GM23248 (cell line): Measurements from ENCODE around the gene PDZRN4. TPM values are rescaled to one million over a fixed set of nuclear protein-coding genes. Genes with fewer than 3 reads are reported as not detected.

Experiments
- DNase-seq: peaks from one replicate; pipeline ENCODE4 v3.0.0-alpha.2; 2015
- H2AFZ ChIP-seq: fragments of 200-600 bp; sonication (generic); 2 replicates; pipeline ENCODE4 v1.6.1; 2016; ENCODE audit warnings: antibody characterized with exemption
- H3F3A ChIP-seq: fragments of 200-600 bp; sonication (generic); 2 replicates; pipeline ENCODE4 v1.6.1; 2016; ENCODE audit warnings: mild to moderate bottlenecking, antibody characterized with exemption, mixed run types; ENCODE audit not compliant: insufficient read depth
- H3K27ac ChIP-seq: fragments of 200-600 bp; sonication (generic); 2 replicates; pipeline ENCODE4 v1.5.1; 2016; ENCODE audit warnings: mild to moderate bottlenecking
- H3K27me3 ChIP-seq: fragments of 200-600 bp; sonication (generic); replicated peaks from 2 replicates; pipeline ENCODE4 v1.6.1; 2016; ENCODE audit warnings: mild to moderate bottlenecking; ENCODE audit not compliant: insufficient read depth
- H3K36me3 ChIP-seq: fragments of 200-600 bp; sonication (generic); 2 replicates; pipeline ENCODE4 v1.6.1; 2016; ENCODE audit warnings: low read depth, mild to moderate bottlenecking
- H3K4me1 ChIP-seq: fragments of 200-600 bp; sonication (generic); 2 replicates; pipeline ENCODE4 v1.6.1; 2016; ENCODE audit warnings: mild to moderate bottlenecking; ENCODE audit not compliant: insufficient read depth
- H3K4me2 ChIP-seq: fragments of 200-600 bp; sonication (generic); one replicate; pipeline ENCODE4 v1.6.1; 2016; ENCODE audit warnings: mild to moderate bottlenecking; ENCODE audit not compliant: unreplicated experiment
- H3K4me3 ChIP-seq: fragments of 200-600 bp; sonication (generic); 2 replicates; pipeline ENCODE4 v1.5.1; 2016; ENCODE audit warnings: mild to moderate bottlenecking
- H3K79me2 ChIP-seq: fragments of 200-600 bp; sonication (generic); 2 replicates; pipeline ENCODE4 v1.6.1; 2016; ENCODE audit warnings: mild to moderate bottlenecking; ENCODE audit not compliant: insufficient read depth
- H3K9ac ChIP-seq: fragments of 200-600 bp; sonication (generic); 2 replicates; pipeline ENCODE4 v1.6.1; 2016; ENCODE audit warnings: mild to moderate bottlenecking
- H3K9me2 ChIP-seq: fragments of 200-600 bp; sonication (generic); 2 replicates; pipeline ENCODE4 v1.6.1; 2016; ENCODE audit warnings: mixed run types, mild to moderate bottlenecking, moderate library complexity; ENCODE audit not compliant: insufficient read depth
- H3K9me3 ChIP-seq: fragments of 200-600 bp; sonication (generic); one replicate; pipeline ENCODE4 v1.6.1; 2017; ENCODE audit warnings: low read depth
- H4K20me1 ChIP-seq: fragments of 200-600 bp; sonication (generic); 2 replicates; pipeline ENCODE4 v1.6.0; 2016; ENCODE audit not compliant: insufficient read depth
- EZH2 ChIP-seq: fragments of 200-600 bp; sonication (generic); IDR thresholded peaks from 2 replicates; pipeline ENCODE4 v1.6.1; 2018; ENCODE audit warnings: antibody characterized with exemption, mild to moderate bottlenecking; ENCODE audit not compliant: insufficient read depth, poor library complexity, severe bottlenecking
- EZH2phosphoT487 ChIP-seq: fragments of 200-600 bp; sonication (generic); IDR thresholded peaks from 2 replicates; pipeline ENCODE4 v1.6.1; 2018; ENCODE audit warnings: antibody characterized with exemption, moderate library complexity, mild to moderate bottlenecking, low read depth; ENCODE audit not compliant: insufficient read depth
- WGBS, 2 experiments: methylation state at CpG; one replicate each; pipeline ENCODE4 v1.1.6; 2015 to 2017; ENCODE audit warnings: low lambda C conversion rate in 2 of 2, low coverage in 1 of 2; ENCODE audit errors: missing lambda C conversion rate in 2 of 2; 5-methylcytosine and 5-hydroxymethylcytosine counted together
- in situ Hi-C: fragments of 300-500 bp; cut with MboI; formaldehyde crosslinking; loops from 2 replicates; pipeline ENCODE4 v1.15.0; 2020
- polyA plus RNA-seq: library from polyadenylated mRNA; unstranded; fragments of >200 nt; fragmentation: Nextera tagmentation; extraction: Ambion mirVana; gene quantifications from 2 replicates; pipeline ENCODE4 v1.2.1, GENCODE V29; 2016
- total RNA-seq: library from RNA; depleted of rRNA; stranded (reverse); fragments of >200 nt; shearing (Covaris generic); gene quantifications from 2 replicates; pipeline ENCODE4 v1.2.3, GENCODE V29; 2014

The PDZRN4 gene
- total and polyA plus RNA-seq, 2 experiments from 2014 or later, result not detected

DNA sequence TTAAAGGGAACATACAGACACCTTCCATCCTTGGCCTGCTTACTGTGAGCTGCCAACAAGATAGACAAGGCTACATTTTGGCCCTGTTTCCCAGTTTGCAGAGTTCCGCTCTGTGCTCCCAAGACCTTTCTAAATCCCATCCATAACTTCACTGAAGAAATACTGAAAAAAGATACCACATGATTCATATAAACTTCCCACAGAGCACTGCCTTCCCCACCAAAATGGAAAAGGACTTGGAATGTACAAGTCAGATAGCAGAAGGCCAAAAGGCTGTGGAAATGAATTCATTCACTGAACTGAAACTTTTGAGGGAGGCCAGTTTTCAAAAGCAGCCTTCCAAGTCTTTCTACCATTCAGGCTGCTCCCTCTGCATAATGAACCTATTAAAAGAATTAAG lies 29.6 kb downstream of the PDZRN4 start:
- Histone ChIP-seq H3K27ac (no peak overlapping the region), H3K79me2 (no peaks in the 10 kb centered on the region), H3K4me3 (no peak overlapping the region), H3K27me3 (peaks cover 4% of the 10 kb centered on the region; the same call in 1 of the 2 replicates), H3F3A (no peaks in the 10 kb centered on the region), H2AFZ (no peak overlapping the region), H3K4me1 (no peaks in the 10 kb centered on the region), H3K9me2 (no peaks in the 10 kb centered on the region), H4K20me1 (no peaks in the 10 kb centered on the region), H3K9me3 (no peaks in the 10 kb centered on the region), H3K9ac (no peak overlapping the region), H3K4me2 (no peak overlapping the region), H3K36me3 (no peaks in the 10 kb centered on the region)
- in situ Hi-C loops, result no loop called here
- DNase-seq, result no peak
- 74 to 81% methylated on average over 1 of the region's 1 CpG for whole genome bisulfite sequencing, 2 experiments
- no peak for TF ChIP-seq EZH2phosphoT487
- no peak for TF ChIP-seq EZH2

DNA sequence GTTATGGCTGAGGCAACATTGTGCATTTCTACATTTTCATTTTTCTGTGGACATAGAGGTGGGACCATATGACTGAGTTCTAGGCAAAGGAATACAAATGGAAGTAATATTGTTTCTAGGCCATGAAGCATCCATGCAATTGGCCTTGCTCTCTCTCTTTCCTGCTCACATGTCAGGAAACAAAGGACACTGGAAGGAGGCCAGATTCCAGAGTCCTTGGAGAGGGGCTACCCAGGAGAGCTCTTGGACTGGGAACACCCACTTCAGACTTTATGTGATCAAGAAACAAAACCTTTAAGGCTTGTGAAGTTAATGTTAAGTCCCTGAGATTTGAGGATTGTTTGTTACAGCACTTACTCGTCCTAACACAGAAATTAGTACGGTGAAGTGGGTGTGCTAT lies 32.8 kb downstream of the PDZRN4 start:
- Histone ChIP-seq H3K36me3 (no peaks in the 10 kb centered on the region), H3K4me3 (no peak overlapping the region), H3K27me3 (peaks cover 4% of the 10 kb centered on the region; the same call in 1 of the 2 replicates), H4K20me1 (no peaks in the 10 kb centered on the region), H3F3A (no peaks in the 10 kb centered on the region), H2AFZ (no peak overlapping the region), H3K9me2 (no peaks in the 10 kb centered on the region), H3K79me2 (no peaks in the 10 kb centered on the region), H3K9me3 (no peaks in the 10 kb centered on the region), H3K9ac (no peak overlapping the region), H3K27ac (no peak overlapping the region), H3K4me1 (no peaks in the 10 kb centered on the region), H3K4me2 (no peak overlapping the region)
- 52 to 63% methylated on average over 2 of the region's 2 CpGs for WGBS, 2 experiments
- DNase-seq, result no peak
- TF ChIP-seq EZH2 (no peak), EZH2phosphoT487 (no peak)
- in situ Hi-C loops, result no loop called here

DNA sequence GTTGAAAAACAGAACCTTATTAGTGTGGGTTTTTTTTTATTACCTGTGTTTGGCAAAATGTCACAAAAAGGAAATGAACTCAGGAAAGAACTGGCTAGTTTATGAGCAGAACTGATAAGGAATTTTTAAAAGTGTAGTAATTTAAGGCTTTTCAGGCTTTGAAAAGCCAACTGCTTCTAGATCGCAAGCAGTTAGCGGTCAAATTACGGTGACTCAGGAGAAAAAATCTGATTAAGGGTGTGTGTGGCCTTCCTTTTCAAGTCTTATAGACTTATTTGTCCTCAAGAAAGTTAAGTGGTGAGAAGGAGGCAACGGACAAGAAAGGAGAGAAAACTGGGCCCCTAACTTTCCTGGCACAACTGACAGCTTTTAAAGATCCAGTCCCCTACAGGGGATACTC lies 33.4 kb downstream of the PDZRN4 start:
- no peaks in the 10 kb centered on the region for H3K79me2 ChIP-seq
- no peak overlapping the region for H3K9ac ChIP-seq
- no peaks in the 10 kb centered on the region for H3K9me3 ChIP-seq
- no peaks in the 10 kb centered on the region for H3K9me2 ChIP-seq
- H3K27ac ChIP-seq, result no peak overlapping the region
- H2AFZ ChIP-seq, result no peak overlapping the region
- in situ Hi-C loops, result no loop called here
- no peak overlapping the region for H3K4me3 ChIP-seq
- DNase-seq, result no peak
- no peaks in the 10 kb centered on the region for H3K4me1 ChIP-seq
- no peak for TF ChIP-seq EZH2
- TF ChIP-seq EZH2phosphoT487, result no peak
- no peak overlapping the region for H3K4me2 ChIP-seq
- no peaks in the 10 kb centered on the region for H3F3A ChIP-seq
- no peaks in the 10 kb centered on the region for H3K36me3 ChIP-seq
- whole genome bisulfite sequencing, 2 experiments, result 46 to 53% methylated on average over 4 of the region's 4 CpGs
- H4K20me1 ChIP-seq, result no peaks in the 10 kb centered on the region
- H3K27me3 ChIP-seq, result peaks cover 4% of the 10 kb centered on the region; the same call in 1 of the 2 replicates

GRCh38 chr12:41223600-41223999 lies 35.5 kb downstream of the PDZRN4 start:
- Histone ChIP-seq H3K4me2 (no peak overlapping the region), H4K20me1 (no peaks in the 10 kb centered on the region), H3K27ac (no peak overlapping the region), H3K36me3 (no peaks in the 10 kb centered on the region), H3K79me2 (no peaks in the 10 kb centered on the region), H3K4me3 (no peak overlapping the region), H3K27me3 (0 out of 2 replicates have a peak, but pooled peaks cover under 1% of the 10 kb centered on the region), H3K4me1 (no peaks in the 10 kb centered on the region), H3K9me3 (no peaks in the 10 kb centered on the region), H3F3A (no peaks in the 10 kb centered on the region), H3K9me2 (no peaks in the 10 kb centered on the region), H2AFZ (no peak overlapping the region), H3K9ac (no peak overlapping the region)
- in situ Hi-C loops, result no loop called here
- TF ChIP-seq EZH2 (no peak), EZH2phosphoT487 (no peak)
- WGBS, 2 experiments, result 38 to 52% methylated on average over 3 of the region's 3 CpGs
- DNase-seq, result no peak

DNA sequence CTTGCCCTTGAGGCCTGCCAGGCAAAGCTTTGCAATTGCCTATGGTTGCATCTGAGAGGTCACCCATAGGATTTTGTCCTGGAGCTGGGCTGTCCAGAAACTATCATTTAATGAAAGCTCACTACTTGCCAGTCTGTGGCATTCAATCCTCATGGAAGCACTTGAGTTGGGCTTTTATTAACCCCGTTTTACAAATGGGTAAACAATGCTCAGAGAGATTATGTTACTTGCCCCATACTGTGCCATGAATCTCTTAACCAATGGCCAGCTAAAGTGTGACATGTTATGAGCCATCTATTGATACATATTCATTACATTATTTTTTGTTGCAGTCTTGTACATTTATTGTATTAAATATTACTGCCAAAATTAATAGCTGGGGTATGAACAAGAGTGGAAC lies 35.9 kb downstream of the PDZRN4 start:
- Histone ChIP-seq H3F3A (no peaks in the 10 kb centered on the region), H3K4me1 (no peaks in the 10 kb centered on the region), H3K4me2 (no peak overlapping the region), H3K36me3 (no peaks in the 10 kb centered on the region), H3K27me3 (no peaks in the 10 kb centered on the region), H3K27ac (no peak overlapping the region), H3K9ac (no peak overlapping the region), H3K9me3 (no peaks in the 10 kb centered on the region), H3K9me2 (no peaks in the 10 kb centered on the region), H2AFZ (no peak overlapping the region), H4K20me1 (no peaks in the 10 kb centered on the region), H3K79me2 (no peaks in the 10 kb centered on the region), H3K4me3 (no peak overlapping the region)
- 0 to 9% methylated on average over 1 of the region's 1 CpG for WGBS, 2 experiments
- no peak for DNase-seq
- TF ChIP-seq EZH2 (no peak), EZH2phosphoT487 (no peak)
- in situ Hi-C loops, result no loop called here
